Measurements from ENCODE around the gene KLK12.

- TF ChIP-seq ZNF792 (tag by site-specific recombination; IDR thresholded peaks at IDR 0.05) (no peak), SALL2 (tag by site-specific recombination; IDR thresholded peaks at IDR 0.05; ENCODE audit: borderline replicate concordance) (no peak)
Measured at GRCh38 chr19:50981587-50982146, 53.1 kb downstream of the KLK12 start.
